Osteoblast (primary cell): ENCODE data around the gene TM4SF18. TPM values are rescaled to one million over a fixed set of nuclear protein-coding genes. Genes with fewer than 3 reads are reported as not detected.

ENCODE experiments used
- DNase-seq: peaks from one replicate; pipeline ENCODE4 v3.0.0; 2011; ENCODE audit warnings: low spot score, mixed read lengths; ENCODE audit not compliant: insufficient read length; ENCODE audit errors: missing footprints
- H2AFZ ChIP-seq: 2 replicates; pipeline ENCODE4 v1.6.0; 2011; ENCODE audit warnings: mild to moderate bottlenecking, low read length
- H3K27ac ChIP-seq: 2 replicates; pipeline ENCODE4 v1.5.1; 2011; ENCODE audit warnings: mild to moderate bottlenecking, low read depth, low read length, moderate library complexity
- H3K27me3 ChIP-seq: 2 replicates; pipeline ENCODE4 v1.6.0; 2012; ENCODE audit warnings: mild to moderate bottlenecking, control low read depth, inconsistent platforms, low read length, moderate library complexity; ENCODE audit not compliant: insufficient read depth
- H3K36me3 ChIP-seq: 2 replicates; pipeline ENCODE4 v1.5.1; 2011; ENCODE audit warnings: mild to moderate bottlenecking, low read length, control low read depth, moderate library complexity; ENCODE audit not compliant: insufficient read depth
- H3K4me1 ChIP-seq: 2 replicates; pipeline ENCODE4 v1.5.1; 2011; ENCODE audit warnings: mild to moderate bottlenecking, low read length, control low read depth, moderate library complexity; ENCODE audit not compliant: insufficient read depth
- H3K4me2 ChIP-seq: 2 replicates; pipeline ENCODE4 v1.6.0; 2011; ENCODE audit warnings: mild to moderate bottlenecking, low read length; ENCODE audit not compliant: insufficient read depth
- H3K4me3 ChIP-seq: fragments of 200-600 bp; sonication (generic); 3 replicates; pipeline ENCODE4 v1.5.1; 2012; ENCODE audit warnings: mild to moderate bottlenecking, low read length, inconsistent platforms; ENCODE audit not compliant: insufficient read depth
- H3K79me2 ChIP-seq: 2 replicates; pipeline ENCODE4 v1.6.0; 2012; ENCODE audit warnings: mild to moderate bottlenecking, low read length, control low read depth, inconsistent platforms; ENCODE audit not compliant: insufficient read depth
- H3K9me3 ChIP-seq: 2 replicates; pipeline ENCODE4 v1.5.1; 2011; ENCODE audit warnings: low read depth, low read length, control low read depth
- H4K20me1 ChIP-seq: 2 replicates; pipeline ENCODE4 v1.6.0; 2012; ENCODE audit warnings: mild to moderate bottlenecking, low read length, control low read depth; ENCODE audit not compliant: insufficient read depth
- CTCF ChIP-seq: IDR thresholded peaks from 2 replicates; pipeline ENCODE4 v1.5.1; 2011; ENCODE audit warnings: mild to moderate bottlenecking, low read depth, low read length, moderate library complexity; ENCODE audit errors: extremely low read depth
- total RNA-seq: library from RNA; depleted of rRNA; stranded (reverse); fragments of >200 nt; gene quantifications from 2 replicates; pipeline ENCODE4 v1.2.3, GENCODE V29; 2012

Gene TM4SF18
- total RNA-seq, 1 donor, result not detected

- no peak for DNase-seq
- H3K4me1 ChIP-seq, result peaks cover 60% of the 10 kb centered on the region
- no peak for TF ChIP-seq CTCF
Observed at GRCh38 chr3:149373235-149374125, 40.0 kb upstream of the TM4SF18 start.

DNA sequence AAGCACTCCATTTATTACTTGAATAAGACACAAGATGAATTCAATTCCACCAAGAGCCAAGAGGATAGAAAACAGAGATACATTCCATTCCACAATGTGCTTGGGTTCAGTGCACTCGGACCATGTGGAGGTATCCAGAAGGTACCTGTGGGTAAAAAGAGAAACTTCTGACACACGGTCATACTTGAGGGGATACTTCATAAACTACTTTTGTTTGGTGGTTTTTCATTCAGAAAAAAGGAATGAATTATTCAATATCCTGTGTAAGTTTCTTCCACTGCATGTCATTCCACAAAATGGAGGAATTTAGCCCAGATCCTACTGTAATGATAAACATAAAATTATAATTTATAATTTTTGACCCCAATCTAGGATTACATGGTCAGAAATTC lies 38.3 kb upstream of the TM4SF18 start:
- Histone ChIP-seq H3K27ac (peak overlapping the region; percentile 41), H2AFZ (no peak overlapping the region), H3K4me3 (no peak overlapping the region), H3K4me1 (peaks cover 56% of the 10 kb centered on the region), H3K79me2 (peaks cover 21% of the 10 kb centered on the region), H3K9me3 (no peaks in the 10 kb centered on the region), H3K4me2 (peak overlapping the region; percentile 3), H4K20me1 (peaks cover 5% of the 10 kb centered on the region), H3K36me3 (peaks cover 65% of the 10 kb centered on the region), H3K27me3 (no peaks in the 10 kb centered on the region)
- no peak for TF ChIP-seq CTCF
- no peak for DNase-seq

More at GRCh38 chr3:149373235-149374125, 40.0 kb upstream of the TM4SF18 start:
- H3K27ac ChIP-seq, result peak overlapping the region; percentile 88
- no peaks in the 10 kb centered on the region for H3K27me3 ChIP-seq
- peaks cover 5% of the 10 kb centered on the region for H4K20me1 ChIP-seq
- H3K4me2 ChIP-seq, result peak overlapping the region; percentile 85
- peaks cover 26% of the 10 kb centered on the region for H3K79me2 ChIP-seq
- no peak overlapping the region for H3K4me3 ChIP-seq
- peaks cover 65% of the 10 kb centered on the region for H3K36me3 ChIP-seq
- H2AFZ ChIP-seq, result no peak overlapping the region
- H3K9me3 ChIP-seq, result no peaks in the 10 kb centered on the region

DNA sequence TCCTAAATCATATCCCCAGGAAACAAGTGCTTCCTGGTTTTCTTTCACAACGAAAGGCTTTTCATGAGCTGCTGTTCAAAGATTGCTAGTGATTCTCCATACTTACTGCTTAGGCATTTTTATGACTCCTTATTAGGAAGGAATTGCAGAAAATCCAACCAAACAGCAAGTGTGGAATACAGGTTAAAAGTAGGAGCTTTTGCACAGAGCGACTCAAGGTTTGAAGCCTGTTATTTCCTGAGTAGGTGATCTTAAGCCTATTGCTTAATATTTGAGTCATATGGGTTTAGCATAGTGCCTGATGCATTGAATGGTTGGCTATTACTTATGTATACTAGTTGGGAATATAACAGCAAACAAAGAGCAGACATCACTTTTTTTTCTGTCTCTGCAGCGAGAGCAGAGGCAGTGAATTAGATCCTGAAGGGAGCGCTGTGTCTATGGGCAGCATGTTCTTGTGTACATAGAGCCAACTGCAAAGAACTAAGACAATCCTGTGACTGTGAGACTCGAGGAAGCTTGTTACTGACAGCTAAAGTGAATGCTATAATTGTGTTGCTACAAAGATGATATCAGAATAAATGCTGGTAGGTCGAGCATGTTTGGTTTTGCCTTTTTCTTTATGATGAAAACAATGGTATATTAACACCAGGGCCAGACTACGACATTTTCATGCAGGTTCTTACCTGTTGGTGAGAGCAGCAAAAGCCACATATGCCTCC lies 37.7 kb upstream of the TM4SF18 start:
- Histone ChIP-seq H3K27me3 (no peaks in the 10 kb centered on the region), H3K27ac (peak overlapping the region; percentile 41), H3K4me3 (no peak overlapping the region), H3K79me2 (peaks cover 16% of the 10 kb centered on the region), H3K36me3 (peaks cover 65% of the 10 kb centered on the region), H3K4me2 (peak overlapping the region; percentile 30), H3K4me1 (peaks cover 56% of the 10 kb centered on the region), H2AFZ (no peak overlapping the region), H3K9me3 (no peaks in the 10 kb centered on the region), H4K20me1 (peaks cover 5% of the 10 kb centered on the region)
- no peak for DNase-seq
- TF ChIP-seq CTCF, result no peak
